ENCODE measurements around the gene EPHA10. TPM values are rescaled to one million over a fixed set of nuclear protein-coding genes. Genes with fewer than 3 reads are reported as not detected.

The EPHA10 gene
- total RNA-seq, 1 donor from 2014 or later, result 0.17 TPM

GRCh38 chr1:37714226-37714625 is 50.7 kb downstream of the EPHA10 start:
- DNase-seq (ENCODE audit: low read depth), result no peak
- TF ChIP-seq, protein P1, sequence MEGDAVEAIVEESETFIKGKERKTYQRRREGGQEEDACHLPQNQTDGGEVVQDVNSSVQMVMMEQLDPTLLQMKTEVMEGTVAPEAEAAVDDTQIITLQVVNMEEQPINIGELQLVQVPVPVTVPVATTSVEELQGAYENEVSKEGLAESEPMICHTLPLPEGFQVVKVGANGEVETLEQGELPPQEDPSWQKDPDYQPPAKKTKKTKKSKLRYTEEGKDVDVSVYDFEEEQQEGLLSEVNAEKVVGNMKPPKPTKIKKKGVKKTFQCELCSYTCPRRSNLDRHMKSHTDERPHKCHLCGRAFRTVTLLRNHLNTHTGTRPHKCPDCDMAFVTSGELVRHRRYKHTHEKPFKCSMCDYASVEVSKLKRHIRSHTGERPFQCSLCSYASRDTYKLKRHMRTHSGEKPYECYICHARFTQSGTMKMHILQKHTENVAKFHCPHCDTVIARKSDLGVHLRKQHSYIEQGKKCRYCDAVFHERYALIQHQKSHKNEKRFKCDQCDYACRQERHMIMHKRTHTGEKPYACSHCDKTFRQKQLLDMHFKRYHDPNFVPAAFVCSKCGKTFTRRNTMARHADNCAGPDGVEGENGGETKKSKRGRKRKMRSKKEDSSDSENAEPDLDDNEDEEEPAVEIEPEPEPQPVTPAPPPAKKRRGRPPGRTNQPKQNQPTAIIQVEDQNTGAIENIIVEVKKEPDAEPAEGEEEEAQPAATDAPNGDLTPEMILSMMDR (conservative IDR thresholded peaks at IDR 0.05; ENCODE audit: low read depth, low read length), result no peak
- no peak overlapping the region for H3K4me3 ChIP-seq (ENCODE audit: low read depth, low read length)

GRCh38 chr1:37708471-37708870 is 56.4 kb downstream of the EPHA10 start:
- no peak overlapping the region for H3K4me3 ChIP-seq (ENCODE audit: low read depth, low read length)
- TF ChIP-seq, protein P1 (conservative IDR thresholded peaks at IDR 0.05; ENCODE audit: low read depth, low read length), result no peak
- no peak for DNase-seq (ENCODE audit: low read depth)

- DNase-seq (ENCODE audit: low read depth), result no peak
- TF ChIP-seq, protein P1 (conservative IDR thresholded peaks at IDR 0.05; ENCODE audit: low read depth, low read length), result no peak
- no peak overlapping the region for H3K4me3 ChIP-seq (ENCODE audit: low read depth, low read length)
Observed at GRCh38 chr1:37705399-37705798, 59.5 kb downstream of the EPHA10 start.

DNA sequence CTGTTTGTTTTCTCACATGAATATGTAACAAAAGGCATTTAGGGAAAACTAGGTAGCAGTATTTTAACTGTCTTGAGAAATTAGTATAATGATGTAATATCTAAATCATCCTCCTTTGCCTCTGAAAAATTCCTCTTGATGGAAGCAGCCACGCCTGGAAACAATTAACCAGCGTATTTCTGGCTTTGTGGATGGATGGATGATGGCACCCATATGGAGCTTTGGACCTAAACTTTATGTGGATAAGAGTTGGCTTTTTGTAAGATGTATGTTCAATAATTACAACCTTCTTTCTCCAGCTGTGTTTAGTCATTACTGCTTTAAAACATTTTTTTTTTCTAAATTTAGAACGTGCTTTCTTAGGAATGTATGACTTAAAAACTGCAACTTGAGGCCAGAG is 60.0 kb downstream of the EPHA10 start:
- DNase-seq (ENCODE audit: low read depth), result no peak
- no peak overlapping the region for H3K4me3 ChIP-seq (ENCODE audit: low read depth, low read length)
- TF ChIP-seq, protein P1 (conservative IDR thresholded peaks at IDR 0.05; ENCODE audit: low read depth, low read length), result no peak

GRCh38 chr1:37703061-37703460 is 61.9 kb downstream of the EPHA10 start:
- no peak for DNase-seq (ENCODE audit: low read depth)
- TF ChIP-seq, protein P1 (conservative IDR thresholded peaks at IDR 0.05; ENCODE audit: low read depth, low read length), result no peak

GRCh38 chr1:37701051-37701450 is 63.9 kb downstream of the EPHA10 start:
- TF ChIP-seq, protein P1 (conservative IDR thresholded peaks at IDR 0.05; ENCODE audit: low read depth, low read length), result no peak
- no peak for DNase-seq (ENCODE audit: low read depth)
- no peak overlapping the region for H3K4me3 ChIP-seq (ENCODE audit: low read depth, low read length)

More at GRCh38 chr1:37703061-37703460, 61.9 kb downstream of the EPHA10 start:
- no peak overlapping the region for H3K4me3 ChIP-seq (ENCODE audit: low read depth, low read length)

DNA sequence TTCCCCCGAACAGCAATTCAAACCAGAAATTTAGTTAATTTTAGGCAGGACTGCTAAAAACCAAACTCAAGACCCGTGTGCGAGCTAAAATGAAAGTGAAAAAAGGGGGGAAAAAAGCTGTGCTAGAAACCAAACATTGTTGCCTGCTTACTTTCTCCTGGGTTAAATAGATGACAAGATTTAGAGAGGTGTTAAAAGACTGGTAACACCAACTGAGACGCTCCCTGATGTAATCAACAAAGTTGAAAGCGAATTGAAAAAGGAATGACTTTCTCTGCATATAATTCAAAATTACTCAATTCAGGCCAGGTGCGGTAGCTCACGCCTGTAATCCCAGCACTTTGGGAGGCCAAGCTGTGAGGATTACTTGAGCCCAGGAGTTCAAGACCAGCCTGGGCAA is 65.8 kb downstream of the EPHA10 start:
- H3K4me3 ChIP-seq (ENCODE audit: low read depth, low read length), result no peak overlapping the region
- no peak for DNase-seq (ENCODE audit: low read depth)
- TF ChIP-seq, protein P1 (conservative IDR thresholded peaks at IDR 0.05; ENCODE audit: low read depth, low read length), result no peak
